LNCAP (cell line): Measurements from ENCODE around the gene RPL13.

Source experiments
- CTCF ChIP-seq: fragments of 450-650 bp; IDR thresholded peaks from 2 replicates; pipeline ENCODE4 v1.5.1; 2017; ENCODE audit warnings: mild to moderate bottlenecking

The RPL13 gene

GRCh38 chr16:89584768-89585549, 24.5 kb downstream of the RPL13 start:
- TF ChIP-seq CTCF, result no peak

DNA sequence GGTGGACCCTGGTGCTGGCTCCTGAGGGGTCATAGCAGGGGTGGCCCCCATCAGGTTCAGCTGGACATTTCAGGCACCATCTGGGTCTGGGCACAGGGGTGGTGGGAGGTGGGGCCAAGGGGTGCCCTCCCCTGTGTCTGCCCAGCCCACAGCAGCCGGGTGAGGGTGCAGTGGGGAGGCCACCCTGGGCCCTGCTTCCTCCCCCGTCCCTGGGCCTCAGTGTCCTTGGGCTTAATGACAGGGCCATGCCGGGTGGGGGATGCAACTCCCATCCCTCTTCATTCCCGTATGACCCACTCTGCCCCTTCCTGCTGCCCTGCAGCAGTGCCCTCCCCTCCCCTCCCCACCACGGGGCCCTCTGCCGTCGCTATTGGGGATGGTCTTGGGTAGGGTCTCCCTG, 25.7 kb downstream of the RPL13 start:
- TF ChIP-seq CTCF, result no peak

GRCh38 chr16:89586853-89587252, 26.4 kb downstream of the RPL13 start:
- TF ChIP-seq CTCF, result no peak

DNA sequence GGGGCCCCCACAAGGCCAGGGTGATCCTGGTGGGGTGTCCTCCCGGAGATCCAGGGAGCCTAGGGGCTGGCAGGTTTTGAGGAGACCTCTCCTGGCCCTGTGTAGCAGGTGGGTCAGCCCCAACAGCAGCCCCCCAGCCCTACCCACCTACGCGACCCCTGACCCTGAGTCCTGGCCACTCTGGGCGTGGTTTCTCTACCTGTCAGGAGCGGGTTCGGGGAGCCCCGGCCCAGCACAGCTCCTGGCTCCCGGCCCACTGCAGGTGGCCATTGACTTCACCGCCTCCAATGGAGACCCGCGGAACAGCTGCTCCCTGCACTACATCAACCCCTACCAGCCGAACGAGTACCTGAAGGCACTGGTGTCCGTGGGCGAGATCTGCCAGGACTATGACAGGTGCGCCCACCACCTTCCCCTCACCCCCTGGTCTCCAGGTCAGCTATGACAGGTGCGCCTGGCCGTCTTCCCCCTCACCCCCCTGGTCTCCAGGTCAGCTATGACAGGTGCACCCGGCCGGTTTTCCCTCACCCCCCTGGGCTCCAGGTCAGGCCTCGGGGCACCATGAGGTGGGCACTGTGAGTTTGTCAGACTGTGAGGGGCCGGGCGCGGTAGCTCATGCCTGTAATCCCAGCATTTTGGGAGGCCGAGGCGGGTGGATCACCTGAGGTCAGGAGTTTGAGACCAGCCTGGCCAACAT, 28.1 kb downstream of the RPL13 start:
- TF ChIP-seq CTCF, result no peak

GRCh38 chr16:89589241-89589926, 28.9 kb downstream of the RPL13 start:
- no peak for TF ChIP-seq CTCF

DNA sequence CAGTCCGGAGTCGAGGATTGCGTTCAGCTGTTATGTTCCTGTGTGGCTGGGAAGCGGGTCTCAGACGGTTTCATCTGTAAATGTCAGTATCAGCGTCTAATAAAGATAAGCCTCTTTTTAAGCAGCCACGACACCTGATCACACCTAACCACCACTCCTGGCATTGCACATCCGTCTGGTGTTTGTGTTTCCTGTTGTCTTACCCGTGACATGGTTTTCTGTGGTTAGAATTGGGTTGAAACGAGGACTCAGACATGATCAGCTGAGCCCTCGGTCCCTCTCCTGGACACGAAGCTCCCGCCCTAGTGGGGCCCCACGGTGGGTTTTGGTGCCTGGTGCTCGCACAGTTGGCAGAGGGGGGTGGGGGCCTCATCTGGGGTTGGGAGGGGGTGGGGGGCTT, 33.4 kb downstream of the RPL13 start:
- TF ChIP-seq CTCF, result no peak

GRCh38 chr16:89595330-89596060, 35.0 kb downstream of the RPL13 start:
- no peak for TF ChIP-seq CTCF
